OCI-LY3 (cell line): ENCODE results near the gene SCRN1.

Experiments
- CTCF ChIP-seq: fragments of 200-600, 300-600 bp; sonication (generic); IDR thresholded peaks from 2 replicates; pipeline ENCODE4 v1.5.1; 2014; ENCODE audit warnings: antibody characterized with exemption, low read length, low read depth
- EZH2phosphoT487 ChIP-seq: fragments of 200-600 bp; shearing (Covaris generic); IDR thresholded peaks from 2 replicates; pipeline ENCODE4 v1.6.1; 2018; ENCODE audit warnings: antibody characterized with exemption, mixed run types, low read depth

GRCh38 chr7:29886827-29887226 lies 102.8 kb downstream of the SCRN1 start:
- TF ChIP-seq EZH2phosphoT487: no peak
- TF ChIP-seq CTCF: no peak
